ENCODE data around the gene SMARCA2. TPM values are rescaled to one million over a fixed set of nuclear protein-coding genes. Genes with fewer than 3 reads are reported as not detected.
A peak's percentile ranks its signal among the peaks of the same experiment; 100 is the strongest.

The SMARCA2 gene
- total and polyA plus RNA-seq, 4 donors, result 18.8 to 67.0 (median 41.1) TPM

- 72% methylated on average over 5 of the region's 5 CpGs for WGBS
- Histone ChIP-seq H3K9ac (ENCODE audit: low read depth in 1 of 2, low read length in 2 of 2) (no peak overlapping the region), H3K9me3 (ENCODE audit: control insufficient read depth in 4 of 4, low read length in 3 of 4) (no peaks in the 10 kb centered on the region), H3K27ac (ENCODE audit: low read depth in 1 of 2, low read length in 2 of 2) (no peak overlapping the region), H3K36me3 (ENCODE audit: control insufficient read depth in 4 of 4, insufficient read depth in 3 of 4, low read depth in 1 of 4, low read length in 3 of 4) (peaks cover 0 to 4% (median 3%) of the 10 kb centered on the region in 4 donors), H3K4me3 (ENCODE audit: low read depth in 1 of 3, low read length in 3 of 3) (no peak overlapping the region), H3K4me1 (ENCODE audit: control insufficient read depth in 4 of 4, insufficient read depth in 4 of 4, low read length in 3 of 4) (peaks cover 2 to 52% (median 9%) of the 10 kb centered on the region in 4 donors), H3K27me3 (ENCODE audit: control insufficient read depth in 4 of 4, insufficient read depth in 4 of 4, low read length in 3 of 4) (no peaks in the 10 kb centered on the region)
- no peak for TF ChIP-seq RAD21 (IDR thresholded peaks at IDR 0.05)
- TF ChIP-seq CTCF (IDR thresholded peaks at IDR 0.05; ENCODE audit: low read depth, low read length, missing input control), result no peak
- peak; percentile 55 to 61 for TF ChIP-seq HNF4A (conservative IDR thresholded peaks at IDR 0.05)
- no peak for TF ChIP-seq MAX (IDR thresholded peaks at IDR 0.05)
- DNase-seq (ENCODE audit: low spot score), result no peak
Observed at GRCh38 chr9:2024888-2025782, 10.0 kb downstream of the SMARCA2 start.

- H3K4me1 ChIP-seq (ENCODE audit: control insufficient read depth in 4 of 4, insufficient read depth in 4 of 4, low read length in 3 of 4), result peaks cover 2 to 48% (median 8%) of the 10 kb centered on the region in 4 donors
- DNase-seq (ENCODE audit: low spot score), result no peak
- H3K9me3 ChIP-seq (ENCODE audit: control insufficient read depth in 4 of 4, low read length in 3 of 4), result no peaks in the 10 kb centered on the region
- no peak overlapping the region for H3K4me3 ChIP-seq (ENCODE audit: low read depth in 1 of 3, low read length in 3 of 3)
- TF ChIP-seq FOXA1 (IDR thresholded peaks at IDR 0.05) (no peak), YY1 (IDR thresholded peaks at IDR 0.05) (no peak), JUND (IDR thresholded peaks at IDR 0.05) (no peak), HNF4G (IDR thresholded peaks at IDR 0.05) (no peak), CTCF (IDR thresholded peaks at IDR 0.05; ENCODE audit: low read depth, low read length, missing input control) (no peak), FOXA2 (IDR thresholded peaks at IDR 0.05) (no peak), GABPA (IDR thresholded peaks at IDR 0.05 in 1 of 2, conservative IDR thresholded peaks at IDR 0.05 in 1 of 2) (no peak), RXRA (IDR thresholded peaks at IDR 0.05) (no peak), MAX (IDR thresholded peaks at IDR 0.05) (no peak)
- peaks cover 0 to 7% (median 5%) of the 10 kb centered on the region in 4 donors for H3K36me3 ChIP-seq (ENCODE audit: control insufficient read depth in 4 of 4, insufficient read depth in 3 of 4, low read depth in 1 of 4, low read length in 3 of 4)
- H3K9ac ChIP-seq (ENCODE audit: low read depth in 1 of 2, low read length in 2 of 2), result no peak overlapping the region
- no peaks in the 10 kb centered on the region for H3K27me3 ChIP-seq (ENCODE audit: control insufficient read depth in 4 of 4, insufficient read depth in 4 of 4, low read length in 3 of 4)
- H3K27ac ChIP-seq (ENCODE audit: low read depth in 1 of 2, low read length in 2 of 2), result peak overlapping the region; percentile 32 to 43
- WGBS, result 75% methylated on average over 9 of the region's 9 CpGs
Observed at GRCh38 chr9:2026220-2026997, 11.3 kb downstream of the SMARCA2 start.

Data from liver (tissue), 9 donors.